ENCODE data around the gene PCDH1. TPM values are rescaled to one million over a fixed set of nuclear protein-coding genes. Genes with fewer than 3 reads are reported as not detected.

The PCDH1 gene
- polyA plus RNA-seq, 4 donors, result 15.7 to 43.9 (median 24.8) TPM

DNA sequence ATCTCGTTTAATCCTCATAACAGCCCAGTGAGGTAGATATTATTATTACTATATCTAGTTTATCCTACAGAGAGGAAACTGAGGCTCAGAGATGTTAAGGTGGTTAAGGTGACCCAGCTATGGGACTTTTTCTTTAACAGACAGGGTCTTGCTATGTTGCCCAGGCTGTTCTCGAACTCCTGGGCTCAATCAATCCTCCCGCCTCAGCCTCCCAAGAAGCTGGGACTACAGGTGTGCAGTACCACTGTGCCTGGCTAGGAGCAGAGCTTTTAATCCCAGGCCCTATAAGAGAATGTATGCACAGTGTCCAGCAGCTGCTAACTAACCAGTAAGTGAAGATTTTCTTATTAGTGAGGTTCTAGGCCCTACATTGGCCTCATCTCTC lies 62.4 kb downstream of the PCDH1 start:
- Histone ChIP-seq H3K27ac (ENCODE audit: low read depth in 1 of 3, low read length in 2 of 3) (peak overlapping the region in 1 of 3 donors; percentile 70), H3K4me3 (ENCODE audit: low read depth in 1 of 3, low read length in 3 of 3) (no peak overlapping the region), H3K27me3 (ENCODE audit: control insufficient read depth in 3 of 3, insufficient read depth in 3 of 3, low read length in 3 of 3) (peaks cover 0 to 9% (median 0%) of the 10 kb centered on the region in 3 donors), H3K36me3 (ENCODE audit: control insufficient read depth in 3 of 3, insufficient read depth in 2 of 3, low read depth in 1 of 3, low read length in 3 of 3) (no peaks in the 10 kb centered on the region), H3K9me3 (ENCODE audit: control insufficient read depth in 2 of 2, insufficient read depth in 1 of 2, low read depth in 1 of 2, low read length in 1 of 2) (no peaks in the 10 kb centered on the region), H3K4me1 (ENCODE audit: control insufficient read depth in 3 of 3, insufficient read depth in 2 of 3, low read depth in 1 of 3, low read length in 2 of 3) (peaks cover 0 to 4% (median 0%) of the 10 kb centered on the region in 3 donors)
- no peak for FAIRE-seq
- no peak for DNase-seq
- 84 to 93% (median 89%) methylated on average over 3 of the region's 3 CpGs for WGBS, 3 donors

DNA sequence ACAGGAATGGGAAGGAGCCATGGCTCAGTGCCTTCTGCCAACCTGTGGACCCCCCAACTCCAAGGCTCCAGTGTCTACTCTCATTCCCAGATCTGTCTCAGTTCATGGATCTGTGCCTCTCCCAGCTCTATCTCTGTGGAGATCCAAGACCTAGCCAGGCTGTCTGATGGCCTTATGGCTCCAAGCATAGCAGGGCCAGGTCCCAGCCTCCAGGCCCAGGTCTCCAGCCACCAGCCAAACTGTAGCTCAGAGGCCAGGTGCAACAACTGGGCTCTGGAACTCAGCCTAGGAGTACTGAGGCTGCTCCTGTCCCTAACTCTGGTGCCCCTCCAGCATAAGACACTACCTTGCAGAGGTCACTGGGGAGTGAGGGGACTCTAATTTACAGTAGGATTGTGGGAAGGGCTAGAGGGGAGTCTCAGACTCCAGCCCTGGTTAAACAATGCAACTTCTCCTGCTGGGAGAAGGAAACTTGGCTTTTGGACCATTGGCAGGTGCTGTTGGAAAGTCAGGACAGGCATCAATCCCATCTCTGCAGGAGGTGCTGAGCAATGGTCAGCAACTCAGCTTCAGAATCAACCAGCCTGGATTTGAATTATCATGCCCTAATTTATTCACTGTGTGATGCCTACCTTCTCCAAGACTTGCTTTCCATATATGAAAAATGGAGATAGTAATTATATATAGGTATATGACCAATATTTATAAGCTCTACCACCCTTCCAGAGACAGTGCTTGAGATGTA lies 63.0 kb downstream of the PCDH1 start:
- no peak for DNase-seq
- no peak overlapping the region for H3K4me3 ChIP-seq (ENCODE audit: low read depth in 1 of 3, low read length in 3 of 3)
- peaks cover 0 to 12% (median 0%) of the 10 kb centered on the region in 3 donors for H3K27me3 ChIP-seq (ENCODE audit: control insufficient read depth in 3 of 3, insufficient read depth in 3 of 3, low read length in 3 of 3)
- H3K27ac ChIP-seq (ENCODE audit: low read depth in 1 of 3, low read length in 2 of 3), result no peak overlapping the region
- no peak for FAIRE-seq
- no peaks in the 10 kb centered on the region for H3K9me3 ChIP-seq (ENCODE audit: control insufficient read depth in 2 of 2, insufficient read depth in 1 of 2, low read depth in 1 of 2, low read length in 1 of 2)
- H3K4me1 ChIP-seq (ENCODE audit: control insufficient read depth in 3 of 3, insufficient read depth in 2 of 3, low read depth in 1 of 3, low read length in 2 of 3), result peaks cover 0 to 4% (median 0%) of the 10 kb centered on the region in 3 donors
- H3K36me3 ChIP-seq (ENCODE audit: control insufficient read depth in 3 of 3, insufficient read depth in 2 of 3, low read depth in 1 of 3, low read length in 3 of 3), result no peaks in the 10 kb centered on the region

DNA sequence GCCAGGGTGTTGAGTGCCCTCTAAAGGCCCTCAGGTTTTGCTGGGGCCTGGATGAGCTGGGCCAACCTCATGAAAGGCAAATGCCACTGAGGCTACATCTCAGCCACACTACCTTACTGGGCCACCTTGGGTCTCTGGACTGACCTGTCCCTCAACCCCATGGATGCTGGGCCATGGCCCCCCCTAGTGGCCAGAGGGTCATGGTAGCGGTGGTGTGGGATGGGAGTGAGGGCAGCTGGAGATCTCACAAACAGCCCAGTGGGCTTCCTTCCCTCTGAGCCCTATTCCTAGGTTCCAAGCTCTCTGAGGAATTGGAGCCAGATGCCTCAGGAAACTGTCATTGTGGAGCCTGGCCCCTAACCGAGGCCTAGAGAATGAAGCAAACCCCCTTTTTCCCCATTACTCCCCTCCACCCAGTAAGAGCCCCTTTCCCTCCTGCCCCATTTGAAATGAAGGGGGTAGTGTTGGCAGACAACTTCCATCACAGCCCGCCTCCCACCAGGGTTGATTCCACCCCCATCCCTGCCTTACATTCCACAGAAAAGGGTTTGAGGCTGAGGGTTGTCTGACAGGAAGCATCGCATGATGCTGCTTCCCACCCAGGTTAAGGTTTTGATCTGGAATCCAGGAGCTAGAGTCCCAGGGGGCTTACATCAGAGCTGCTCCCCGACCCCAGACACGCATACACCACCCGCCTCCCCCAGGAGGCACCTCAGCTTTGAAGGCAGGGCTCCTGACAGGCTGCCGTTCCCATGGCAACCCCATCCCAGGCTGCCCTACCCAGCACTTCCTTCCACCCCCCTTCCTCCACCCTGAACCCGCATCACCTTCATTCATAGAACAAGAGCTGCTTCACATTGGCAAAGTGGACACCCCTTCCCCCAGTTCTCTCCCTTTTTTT lies 63.9 kb downstream of the PCDH1 start:
- Histone ChIP-seq H3K4me3 (ENCODE audit: low read depth in 1 of 3, low read length in 3 of 3) (no peak overlapping the region), H3K27me3 (ENCODE audit: control insufficient read depth in 3 of 3, insufficient read depth in 3 of 3, low read length in 3 of 3) (peaks cover 0 to 16% (median 0%) of the 10 kb centered on the region in 3 donors), H3K4me1 (ENCODE audit: control insufficient read depth in 3 of 3, insufficient read depth in 2 of 3, low read depth in 1 of 3, low read length in 2 of 3) (peaks cover 0 to 4% (median 0%) of the 10 kb centered on the region in 3 donors), H3K9me3 (ENCODE audit: control insufficient read depth in 2 of 2, insufficient read depth in 1 of 2, low read depth in 1 of 2, low read length in 1 of 2) (no peaks in the 10 kb centered on the region), H3K36me3 (ENCODE audit: control insufficient read depth in 3 of 3, insufficient read depth in 2 of 3, low read depth in 1 of 3, low read length in 3 of 3) (no peaks in the 10 kb centered on the region), H3K27ac (ENCODE audit: low read depth in 1 of 3, low read length in 2 of 3) (no peak overlapping the region)
- FAIRE-seq (no peak), DNase-seq (peak; percentile 55 to 67)
- WGBS, 3 donors, result 62 to 70% (median 64%) methylated on average over 9 of the region's 9 CpGs

DNA sequence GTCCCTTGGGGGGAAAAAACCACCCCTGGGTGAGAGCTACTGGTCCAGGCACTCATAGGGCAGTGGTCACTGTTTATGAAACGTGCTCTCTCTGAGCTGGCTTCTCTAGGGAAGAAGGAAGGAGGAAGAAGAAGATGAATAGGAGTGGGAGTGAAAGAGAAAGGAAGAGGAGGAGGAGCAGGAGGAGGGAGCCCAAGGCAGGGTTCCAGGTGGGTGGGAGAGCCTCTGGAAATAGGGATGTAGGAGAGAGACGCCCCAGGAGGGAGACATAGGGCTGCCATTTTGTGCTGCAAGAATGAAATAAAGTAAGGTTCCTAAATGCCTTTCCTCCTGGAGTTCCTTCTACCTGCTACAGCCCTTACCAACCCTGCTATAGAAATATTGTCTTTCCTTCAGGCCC lies 65.7 kb downstream of the PCDH1 start:
- WGBS, 3 donors, result 56 to 69% (median 64%) methylated on average over 2 of the region's 2 CpGs
- DNase-seq, result no peak
- no peaks in the 10 kb centered on the region for H3K9me3 ChIP-seq (ENCODE audit: control insufficient read depth in 2 of 2, insufficient read depth in 1 of 2, low read depth in 1 of 2, low read length in 1 of 2)
- H3K36me3 ChIP-seq (ENCODE audit: control insufficient read depth in 3 of 3, insufficient read depth in 2 of 3, low read depth in 1 of 3, low read length in 3 of 3), result peaks cover 0 to 2% (median 0%) of the 10 kb centered on the region in 3 donors
- H3K4me1 ChIP-seq (ENCODE audit: control insufficient read depth in 3 of 3, insufficient read depth in 2 of 3, low read depth in 1 of 3, low read length in 2 of 3), result peaks cover 0 to 4% (median 0%) of the 10 kb centered on the region in 3 donors
- no peak overlapping the region for H3K27ac ChIP-seq (ENCODE audit: low read depth in 1 of 3, low read length in 2 of 3)
- FAIRE-seq, result no peak
- H3K27me3 ChIP-seq (ENCODE audit: control insufficient read depth in 3 of 3, insufficient read depth in 3 of 3, low read length in 3 of 3), result peaks cover 0 to 19% (median 6%) of the 10 kb centered on the region in 3 donors
- no peak overlapping the region for H3K4me3 ChIP-seq (ENCODE audit: low read depth in 1 of 3, low read length in 3 of 3)

DNA sequence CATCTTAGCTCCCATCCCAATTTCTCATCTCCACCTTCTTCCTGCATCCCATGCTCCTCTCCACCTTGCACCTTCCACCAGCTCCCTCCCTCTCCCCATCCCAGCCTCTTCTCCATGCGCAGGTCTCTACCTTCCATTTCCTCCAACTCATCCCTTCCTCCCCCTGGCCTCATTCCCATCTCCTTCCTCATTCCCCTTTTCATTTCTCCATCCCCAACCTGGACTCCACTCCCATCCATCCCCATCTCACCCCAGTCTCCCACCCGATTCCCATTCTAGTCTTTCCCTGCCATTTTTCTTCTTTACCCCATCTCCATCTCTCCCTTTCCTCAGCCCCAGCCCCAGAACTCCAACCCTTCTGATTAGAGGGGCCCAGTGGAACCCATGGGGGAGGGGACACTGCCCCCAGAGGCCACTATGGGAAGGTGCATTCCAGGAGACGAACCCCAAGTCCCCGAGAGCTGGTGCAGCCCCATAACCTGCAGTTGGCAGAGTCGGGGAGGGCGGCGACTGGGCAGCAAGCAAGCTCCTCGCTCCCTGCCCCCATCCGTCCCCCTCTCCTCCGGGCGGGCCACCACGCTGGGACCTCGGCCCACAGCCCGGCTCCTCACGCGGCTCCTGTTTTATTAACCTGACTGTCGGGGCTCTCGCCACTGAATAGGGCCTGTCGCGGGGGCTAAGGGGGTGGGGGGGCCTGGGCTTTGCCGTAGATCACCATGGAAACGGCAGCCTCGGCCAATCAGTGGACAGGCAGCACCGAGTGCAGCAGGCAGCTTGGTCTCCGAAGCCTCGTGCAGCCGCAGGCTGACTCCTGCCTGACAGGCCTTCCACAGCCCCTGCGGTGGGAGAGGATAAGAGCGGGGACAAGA lies 66.7 kb downstream of the PCDH1 start:
- H3K27ac ChIP-seq (ENCODE audit: low read depth in 1 of 3, low read length in 2 of 3), result no peak overlapping the region
- H3K36me3 ChIP-seq (ENCODE audit: control insufficient read depth in 3 of 3, insufficient read depth in 2 of 3, low read depth in 1 of 3, low read length in 3 of 3), result peaks cover 0 to 2% (median 0%) of the 10 kb centered on the region in 3 donors
- peaks cover 0 to 4% (median 0%) of the 10 kb centered on the region in 3 donors for H3K4me1 ChIP-seq (ENCODE audit: control insufficient read depth in 3 of 3, insufficient read depth in 2 of 3, low read depth in 1 of 3, low read length in 2 of 3)
- H3K9me3 ChIP-seq (ENCODE audit: control insufficient read depth in 2 of 2, insufficient read depth in 1 of 2, low read depth in 1 of 2, low read length in 1 of 2), result no peaks in the 10 kb centered on the region
- WGBS, 3 donors, result 22 to 36% (median 26%) methylated on average over 29 of the region's 29 CpGs
- DNase-seq, result peak; percentile 27 to 61
- FAIRE-seq, result no peak
- H3K4me3 ChIP-seq (ENCODE audit: low read depth in 1 of 3, low read length in 3 of 3), result no peak overlapping the region
- H3K27me3 ChIP-seq (ENCODE audit: control insufficient read depth in 3 of 3, insufficient read depth in 3 of 3, low read length in 3 of 3), result peaks cover 0 to 21% (median 6%) of the 10 kb centered on the region in 3 donors

DNA sequence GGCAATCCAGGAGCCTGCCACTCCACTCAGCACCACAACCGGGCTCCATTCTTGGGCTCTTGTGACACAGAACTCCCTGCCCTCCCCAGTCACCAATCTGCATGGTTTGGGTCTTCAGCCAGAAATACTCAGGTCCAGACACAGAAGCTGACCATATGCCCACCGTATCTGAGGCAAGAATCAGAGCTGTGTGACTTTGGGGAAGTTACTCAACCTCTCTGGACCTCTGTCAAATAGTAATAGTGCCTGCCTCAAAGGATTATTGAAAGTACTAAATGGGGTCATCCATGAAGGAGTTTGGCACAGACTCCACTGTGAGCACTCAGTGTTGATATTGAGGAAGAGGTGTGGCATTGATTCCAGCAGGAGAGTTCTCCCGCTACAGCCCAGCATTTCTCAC lies 67.5 kb downstream of the PCDH1 start:
- H3K27me3 ChIP-seq (ENCODE audit: control insufficient read depth in 3 of 3, insufficient read depth in 3 of 3, low read length in 3 of 3), result peaks cover 0 to 24% (median 6%) of the 10 kb centered on the region in 3 donors
- no peaks in the 10 kb centered on the region for H3K9me3 ChIP-seq (ENCODE audit: control insufficient read depth in 2 of 2, insufficient read depth in 1 of 2, low read depth in 1 of 2, low read length in 1 of 2)
- peaks cover 0 to 4% (median 0%) of the 10 kb centered on the region in 3 donors for H3K4me1 ChIP-seq (ENCODE audit: control insufficient read depth in 3 of 3, insufficient read depth in 2 of 3, low read depth in 1 of 3, low read length in 2 of 3)
- WGBS, 3 donors, result 75 to 86% (median 85%) methylated on average over 3 of the region's 3 CpGs
- peaks cover 0 to 2% (median 0%) of the 10 kb centered on the region in 3 donors for H3K36me3 ChIP-seq (ENCODE audit: control insufficient read depth in 3 of 3, insufficient read depth in 2 of 3, low read depth in 1 of 3, low read length in 3 of 3)
- DNase-seq, result no peak
- no peak overlapping the region for H3K27ac ChIP-seq (ENCODE audit: low read depth in 1 of 3, low read length in 2 of 3)
- no peak overlapping the region for H3K4me3 ChIP-seq (ENCODE audit: low read depth in 1 of 3, low read length in 3 of 3)
- no peak for FAIRE-seq

DNA sequence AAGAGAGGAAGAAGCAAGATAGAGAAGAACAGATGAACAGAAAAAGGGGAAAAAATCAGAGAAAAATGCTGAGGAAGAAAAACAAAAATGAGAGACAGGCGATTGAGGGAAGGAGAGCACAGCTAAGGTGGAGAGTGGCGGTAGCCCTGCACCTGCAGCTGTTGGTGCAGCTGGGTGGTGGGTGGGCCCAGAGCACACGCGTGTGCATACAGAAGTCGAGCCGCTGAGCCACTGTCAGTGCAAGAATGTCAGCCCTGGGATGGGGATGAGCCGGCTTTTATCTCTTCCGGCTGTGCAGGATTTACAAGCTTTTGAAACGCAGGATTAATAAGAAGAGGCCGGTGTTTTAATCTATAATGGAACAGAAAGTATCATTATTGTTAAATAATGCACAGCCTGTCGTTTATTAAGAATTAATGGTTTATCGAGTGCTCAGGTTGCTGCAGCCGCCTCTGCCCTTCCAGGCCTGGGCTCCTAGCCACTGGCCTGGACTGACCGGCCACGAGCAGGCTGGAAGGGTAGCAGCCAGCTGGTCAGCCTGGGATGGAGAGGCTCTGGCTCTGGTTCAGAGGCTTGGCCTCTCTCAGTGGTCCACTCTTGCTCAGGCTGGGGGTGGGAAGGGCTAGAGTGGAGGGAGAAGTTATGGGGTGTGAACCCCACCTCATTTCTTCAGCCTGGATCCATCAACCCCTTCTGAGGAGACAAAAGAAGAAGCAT lies 68.7 kb downstream of the PCDH1 start:
- 72 to 85% (median 81%) methylated on average over 15 of the region's 15 CpGs for WGBS, 3 donors
- FAIRE-seq, result no peak
- peaks cover 0 to 4% (median 0%) of the 10 kb centered on the region in 3 donors for H3K4me1 ChIP-seq (ENCODE audit: control insufficient read depth in 3 of 3, insufficient read depth in 2 of 3, low read depth in 1 of 3, low read length in 2 of 3)
- H3K27ac ChIP-seq (ENCODE audit: low read depth in 1 of 3, low read length in 2 of 3), result no peak overlapping the region
- DNase-seq, result no peak
- H3K9me3 ChIP-seq (ENCODE audit: control insufficient read depth in 2 of 2, insufficient read depth in 1 of 2, low read depth in 1 of 2, low read length in 1 of 2), result no peaks in the 10 kb centered on the region
- H3K4me3 ChIP-seq (ENCODE audit: low read depth in 1 of 3, low read length in 3 of 3), result no peak overlapping the region
- peaks cover 0 to 34% (median 9%) of the 10 kb centered on the region in 3 donors for H3K27me3 ChIP-seq (ENCODE audit: control insufficient read depth in 3 of 3, insufficient read depth in 3 of 3, low read length in 3 of 3)
- H3K36me3 ChIP-seq (ENCODE audit: control insufficient read depth in 3 of 3, insufficient read depth in 2 of 3, low read depth in 1 of 3, low read length in 3 of 3), result peaks cover 0 to 2% (median 0%) of the 10 kb centered on the region in 3 donors
